Measurements from ENCODE around the gene CACUL1.

Gene CACUL1

DNA sequence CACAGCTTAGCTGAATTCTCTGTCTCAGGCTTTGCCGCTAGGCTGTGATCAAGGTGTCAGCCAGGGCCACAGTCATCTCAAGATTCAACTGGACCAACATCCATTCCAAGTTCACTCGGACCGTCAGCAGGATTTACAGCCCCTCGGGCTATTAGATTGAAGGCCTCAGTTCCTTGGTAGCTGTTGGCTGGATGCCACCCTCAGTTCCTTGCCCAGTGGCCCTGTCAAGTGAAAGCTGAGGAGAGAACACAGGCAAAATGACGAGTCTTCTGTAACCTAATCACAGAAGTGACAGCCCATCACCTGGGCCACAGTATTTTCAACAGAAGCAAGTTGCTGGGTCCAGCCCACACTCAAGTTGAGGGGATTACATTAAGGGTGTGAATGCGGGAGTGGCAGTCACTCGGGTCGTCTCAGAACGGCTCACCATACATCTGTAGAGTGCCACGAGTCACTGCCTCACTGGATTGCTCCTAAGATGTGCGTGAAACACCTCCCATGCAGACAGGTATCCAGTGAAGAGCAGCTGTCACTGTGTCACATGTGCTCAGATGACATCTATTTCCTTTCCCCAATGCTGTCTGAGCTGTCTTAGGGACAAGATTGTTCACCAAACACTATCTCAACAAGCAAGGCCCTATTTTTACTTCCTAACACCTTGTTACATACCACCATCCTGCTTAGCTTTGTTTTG lies 80.4 kb downstream of the CACUL1 start:
- TF ChIP-seq ZNF70 (CRISPR knock-in tag; IDR thresholded peaks at IDR 0.05) = no peak
- TF ChIP-seq BACH2 (CRISPR knock-in tag; IDR thresholded peaks at IDR 0.05; ENCODE audit: borderline replicate concordance) = no peak
- TF ChIP-seq, protein P1, sequence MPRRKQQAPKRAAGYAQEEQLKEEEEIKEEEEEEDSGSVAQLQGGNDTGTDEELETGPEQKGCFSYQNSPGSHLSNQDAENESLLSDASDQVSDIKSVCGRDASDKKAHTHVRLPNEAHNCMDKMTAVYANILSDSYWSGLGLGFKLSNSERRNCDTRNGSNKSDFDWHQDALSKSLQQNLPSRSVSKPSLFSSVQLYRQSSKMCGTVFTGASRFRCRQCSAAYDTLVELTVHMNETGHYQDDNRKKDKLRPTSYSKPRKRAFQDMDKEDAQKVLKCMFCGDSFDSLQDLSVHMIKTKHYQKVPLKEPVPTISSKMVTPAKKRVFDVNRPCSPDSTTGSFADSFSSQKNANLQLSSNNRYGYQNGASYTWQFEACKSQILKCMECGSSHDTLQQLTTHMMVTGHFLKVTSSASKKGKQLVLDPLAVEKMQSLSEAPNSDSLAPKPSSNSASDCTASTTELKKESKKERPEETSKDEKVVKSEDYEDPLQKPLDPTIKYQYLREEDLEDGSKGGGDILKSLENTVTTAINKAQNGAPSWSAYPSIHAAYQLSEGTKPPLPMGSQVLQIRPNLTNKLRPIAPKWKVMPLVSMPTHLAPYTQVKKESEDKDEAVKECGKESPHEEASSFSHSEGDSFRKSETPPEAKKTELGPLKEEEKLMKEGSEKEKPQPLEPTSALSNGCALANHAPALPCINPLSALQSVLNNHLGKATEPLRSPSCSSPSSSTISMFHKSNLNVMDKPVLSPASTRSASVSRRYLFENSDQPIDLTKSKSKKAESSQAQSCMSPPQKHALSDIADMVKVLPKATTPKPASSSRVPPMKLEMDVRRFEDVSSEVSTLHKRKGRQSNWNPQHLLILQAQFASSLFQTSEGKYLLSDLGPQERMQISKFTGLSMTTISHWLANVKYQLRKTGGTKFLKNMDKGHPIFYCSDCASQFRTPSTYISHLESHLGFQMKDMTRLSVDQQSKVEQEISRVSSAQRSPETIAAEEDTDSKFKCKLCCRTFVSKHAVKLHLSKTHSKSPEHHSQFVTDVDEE (CRISPR knock-in tag; IDR thresholded peaks at IDR 0.05) = no peak
- TF ChIP-seq TCF4 (CRISPR knock-in tag; IDR thresholded peaks at IDR 0.05; ENCODE audit: borderline replicate concordance) = no peak
- TF ChIP-seq, protein P2, sequence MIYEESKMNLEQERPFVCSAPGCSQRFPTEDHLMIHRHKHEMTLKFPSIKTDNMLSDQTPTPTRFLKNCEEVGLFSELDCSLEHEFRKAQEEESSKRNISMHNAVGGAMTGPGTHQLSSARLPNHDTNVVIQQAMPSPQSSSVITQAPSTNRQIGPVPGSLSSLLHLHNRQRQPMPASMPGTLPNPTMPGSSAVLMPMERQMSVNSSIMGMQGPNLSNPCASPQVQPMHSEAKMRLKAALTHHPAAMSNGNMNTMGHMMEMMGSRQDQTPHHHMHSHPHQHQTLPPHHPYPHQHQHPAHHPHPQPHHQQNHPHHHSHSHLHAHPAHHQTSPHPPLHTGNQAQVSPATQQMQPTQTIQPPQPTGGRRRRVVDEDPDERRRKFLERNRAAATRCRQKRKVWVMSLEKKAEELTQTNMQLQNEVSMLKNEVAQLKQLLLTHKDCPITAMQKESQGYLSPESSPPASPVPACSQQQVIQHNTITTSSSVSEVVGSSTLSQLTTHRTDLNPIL (CRISPR knock-in tag; IDR thresholded peaks at IDR 0.05; ENCODE audit: low read depth) = no peak
- TF ChIP-seq RARB (CRISPR knock-in tag; IDR thresholded peaks at IDR 0.05) = no peak
- ATAC-seq = no peak

DNA sequence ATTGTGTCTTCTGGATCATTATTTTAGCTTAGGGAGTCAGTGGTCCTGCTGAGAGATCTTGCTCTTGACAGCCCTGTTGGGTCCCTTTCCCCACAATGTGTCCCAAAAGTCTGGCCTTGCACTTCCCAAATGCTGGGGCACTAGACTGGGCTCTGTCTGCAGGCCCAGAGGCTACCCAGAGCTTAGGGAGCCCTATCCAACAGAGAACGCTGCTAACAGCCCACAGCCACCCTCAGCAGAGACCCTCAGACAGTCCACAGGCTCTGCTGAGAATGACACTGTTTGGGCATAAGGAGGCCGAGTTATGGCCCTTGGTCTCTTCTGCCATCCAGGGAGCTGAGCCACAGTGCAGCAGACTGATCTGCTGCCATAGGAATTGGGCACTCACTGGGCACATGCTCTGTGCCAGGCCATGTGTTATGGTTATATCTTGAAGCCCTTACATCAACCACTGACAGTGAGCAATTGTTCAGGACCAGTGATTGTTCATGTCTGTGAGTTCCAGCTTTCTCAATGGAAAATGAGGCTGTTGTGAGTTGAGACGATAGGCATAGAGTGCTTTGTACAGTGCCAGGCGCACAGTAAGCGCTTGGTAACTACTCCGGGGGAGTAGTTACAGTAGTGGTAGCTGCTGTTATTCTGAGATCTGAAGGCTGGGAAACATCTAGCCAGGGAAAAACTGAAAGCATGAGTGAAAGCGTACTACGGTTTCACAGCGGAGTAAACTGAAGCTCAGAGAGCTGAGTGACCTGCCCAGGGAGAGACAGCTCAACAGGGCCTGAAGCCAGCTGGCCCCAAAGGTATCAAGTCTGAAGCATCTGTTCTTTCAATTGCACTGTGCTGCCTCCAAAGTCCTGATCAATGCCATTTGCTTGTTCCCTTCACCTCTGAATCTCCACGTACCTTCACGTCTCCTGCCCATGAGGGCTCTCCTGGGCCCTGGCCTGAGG lies 81.7 kb downstream of the CACUL1 start:
- TF ChIP-seq ZNF70 (CRISPR knock-in tag; IDR thresholded peaks at IDR 0.05) = no peak
- TF ChIP-seq ESRRG (CRISPR knock-in tag; IDR thresholded peaks at IDR 0.05) = no peak
- no peak for TF ChIP-seq PPARA (CRISPR knock-in tag; IDR thresholded peaks at IDR 0.05; ENCODE audit: borderline replicate concordance)
- TF ChIP-seq ZNF8 (CRISPR knock-in tag; IDR thresholded peaks at IDR 0.05) = no peak
- TF ChIP-seq ISL1 (CRISPR knock-in tag; IDR thresholded peaks at IDR 0.05) = no peak
- no peak for TF ChIP-seq SNAI2 (CRISPR knock-in tag; IDR thresholded peaks at IDR 0.05)
- TF ChIP-seq, protein P3, sequence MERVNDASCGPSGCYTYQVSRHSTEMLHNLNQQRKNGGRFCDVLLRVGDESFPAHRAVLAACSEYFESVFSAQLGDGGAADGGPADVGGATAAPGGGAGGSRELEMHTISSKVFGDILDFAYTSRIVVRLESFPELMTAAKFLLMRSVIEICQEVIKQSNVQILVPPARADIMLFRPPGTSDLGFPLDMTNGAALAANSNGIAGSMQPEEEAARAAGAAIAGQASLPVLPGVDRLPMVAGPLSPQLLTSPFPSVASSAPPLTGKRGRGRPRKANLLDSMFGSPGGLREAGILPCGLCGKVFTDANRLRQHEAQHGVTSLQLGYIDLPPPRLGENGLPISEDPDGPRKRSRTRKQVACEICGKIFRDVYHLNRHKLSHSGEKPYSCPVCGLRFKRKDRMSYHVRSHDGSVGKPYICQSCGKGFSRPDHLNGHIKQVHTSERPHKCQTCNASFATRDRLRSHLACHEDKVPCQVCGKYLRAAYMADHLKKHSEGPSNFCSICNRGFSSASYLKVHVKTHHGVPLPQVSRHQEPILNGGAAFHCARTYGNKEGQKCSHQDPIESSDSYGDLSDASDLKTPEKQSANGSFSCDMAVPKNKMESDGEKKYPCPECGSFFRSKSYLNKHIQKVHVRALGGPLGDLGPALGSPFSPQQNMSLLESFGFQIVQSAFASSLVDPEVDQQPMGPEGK (CRISPR knock-in tag; IDR thresholded peaks at IDR 0.05; ENCODE audit: borderline replicate concordance) = no peak
- no peak for TF ChIP-seq OSR1 (CRISPR knock-in tag; IDR thresholded peaks at IDR 0.05)
- no peak for TF ChIP-seq RARB (CRISPR knock-in tag; IDR thresholded peaks at IDR 0.05)
- no peak for TF ChIP-seq ARNTL (CRISPR knock-in tag; IDR thresholded peaks at IDR 0.05; ENCODE audit: borderline replicate concordance, low read depth)
- no peak for TF ChIP-seq ZNF565 (CRISPR knock-in tag; conservative IDR thresholded peaks at IDR 0.05; ENCODE audit: low read depth)
- TF ChIP-seq POU6F1 (CRISPR knock-in tag; IDR thresholded peaks at IDR 0.05; ENCODE audit: borderline replicate concordance, low read depth) = no peak
- TF ChIP-seq, protein P2 (CRISPR knock-in tag; IDR thresholded peaks at IDR 0.05; ENCODE audit: low read depth) = no peak
- ATAC-seq = no peak

DNA sequence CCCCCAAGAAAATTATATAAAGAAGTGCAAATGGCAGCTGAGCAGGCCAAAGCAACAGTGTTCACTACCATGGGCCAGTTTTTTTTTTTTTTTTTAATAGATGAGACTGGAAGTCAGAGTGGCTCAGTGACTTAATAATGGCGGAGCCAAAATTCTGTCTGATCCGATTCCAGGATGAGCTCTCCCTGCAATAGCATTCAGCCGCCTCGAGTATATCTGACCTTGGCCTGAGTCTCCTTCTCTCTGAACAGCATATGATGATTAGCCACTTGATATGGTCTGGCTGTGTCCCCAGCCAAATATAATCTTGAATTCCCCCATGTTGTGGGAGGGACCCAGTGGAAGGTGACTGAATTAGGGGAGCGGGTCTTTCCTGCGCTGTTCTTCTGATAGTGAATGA lies 82.6 kb downstream of the CACUL1 start:
- ATAC-seq = no peak
- TF ChIP-seq ZFP3 (CRISPR knock-in tag; IDR thresholded peaks at IDR 0.05) (no peak), RARB (CRISPR knock-in tag; IDR thresholded peaks at IDR 0.05) (no peak), CSDC2 (CRISPR knock-in tag; IDR thresholded peaks at IDR 0.05) (no peak), ARNTL (CRISPR knock-in tag; IDR thresholded peaks at IDR 0.05; ENCODE audit: borderline replicate concordance, low read depth) (no peak), ZNF8 (CRISPR knock-in tag; IDR thresholded peaks at IDR 0.05) (no peak), ZNF565 (CRISPR knock-in tag; conservative IDR thresholded peaks at IDR 0.05; ENCODE audit: low read depth) (no peak), TOX (CRISPR knock-in tag; IDR thresholded peaks at IDR 0.05; ENCODE audit: borderline replicate concordance) (no peak), SNAI2 (CRISPR knock-in tag; IDR thresholded peaks at IDR 0.05) (no peak), ZFP30 (CRISPR knock-in tag; IDR thresholded peaks at IDR 0.05) (no peak)
- TF ChIP-seq, protein P1 (CRISPR knock-in tag; IDR thresholded peaks at IDR 0.05) = no peak
- TF ChIP-seq, protein P2 (CRISPR knock-in tag; IDR thresholded peaks at IDR 0.05; ENCODE audit: low read depth) = no peak
